Hepatocyte (in vitro differentiated cells): ENCODE measurements around the gene GLRA3. TPM values are rescaled to one million over a fixed set of nuclear protein-coding genes. Genes with fewer than 3 reads are reported as not detected.
"Not testable (repeated sequence)": the region's sequence is repeated elsewhere in the genome, so short reads cannot be mapped to it uniquely, and the experiment has no call there.

Experiments used
- DNase-seq: peaks from one replicate; pipeline ENCODE4 v3.0.0-alpha.2; 2016; ENCODE audit warnings: low spot score
- H2AFZ ChIP-seq: fragments of 200-600 bp; sonication (generic); 2 replicates; pipeline ENCODE4 v1.6.0; 2016; ENCODE audit warnings: antibody characterized with exemption, mild to moderate bottlenecking
- H3K27ac ChIP-seq: fragments of 200-600 bp; sonication (generic); 2 replicates; pipeline ENCODE4 v1.5.1; 2016; ENCODE audit warnings: mild to moderate bottlenecking
- H3K27me3 ChIP-seq: fragments of 200-600 bp; sonication (generic); 2 replicates; pipeline ENCODE4 v1.6.1; 2016
- H3K36me3 ChIP-seq: fragments of 200-600 bp; sonication (generic); replicated peaks from 2 replicates; pipeline ENCODE4 v1.5.1; 2016; ENCODE audit warnings: low read depth; ENCODE audit not compliant: insufficient read depth
- H3K4me1 ChIP-seq: fragments of 200-600 bp; sonication (generic); 2 replicates; pipeline ENCODE4 v1.5.1; 2016; ENCODE audit warnings: mild to moderate bottlenecking, moderate library complexity; ENCODE audit not compliant: insufficient read depth
- H3K4me2 ChIP-seq: fragments of 200-600 bp; sonication (generic); 2 replicates; pipeline ENCODE4 v1.6.0; 2016
- H3K4me3 ChIP-seq: fragments of 200-600 bp; sonication (generic); 2 replicates; pipeline ENCODE4 v1.5.1; 2016; ENCODE audit warnings: mild to moderate bottlenecking
- H3K79me2 ChIP-seq: fragments of 200-600 bp; sonication (generic); 2 replicates; pipeline ENCODE4 v1.6.0; 2017; ENCODE audit warnings: mild to moderate bottlenecking
- H3K9me2 ChIP-seq: fragments of 200-600 bp; sonication (generic); replicated peaks from 2 replicates; pipeline ENCODE4 v1.6.0; 2017; ENCODE audit warnings: mild to moderate bottlenecking; ENCODE audit not compliant: insufficient read depth
- H3K9me3 ChIP-seq: fragments of 200-600 bp; sonication (generic); 2 replicates; pipeline ENCODE4 v1.5.1; 2016; ENCODE audit warnings: low read depth, mild to moderate bottlenecking
- H4K20me1 ChIP-seq: fragments of 200-600 bp; sonication (generic); 2 replicates; pipeline ENCODE4 v1.6.0; 2016; ENCODE audit warnings: mild to moderate bottlenecking; ENCODE audit not compliant: insufficient read depth, poor library complexity, severe bottlenecking
- EZH2 ChIP-seq: fragments of 200-600 bp; sonication (generic); IDR thresholded peaks from 2 replicates; pipeline ENCODE4 v1.6.1; 2016; ENCODE audit warnings: antibody characterized with exemption, mild to moderate bottlenecking, borderline replicate concordance
- EZH2phosphoT487 ChIP-seq: fragments of 200-600 bp; sonication (generic); IDR thresholded peaks from one replicate; pipeline ENCODE4 v1.6.1; 2018; ENCODE audit warnings: antibody characterized with exemption, mild to moderate bottlenecking, low read depth, moderate library complexity; ENCODE audit not compliant: unreplicated experiment, severe bottlenecking
- WGBS: methylation state at CpG from one replicate; pipeline ENCODE4 v1.1.6; 2016; ENCODE audit warnings: low lambda C conversion rate; ENCODE audit errors: missing lambda C conversion rate; 5-methylcytosine and 5-hydroxymethylcytosine counted together
- polyA plus RNA-seq: library from polyadenylated mRNA; unstranded; fragments of >200 nt; fragmentation: Nextera tagmentation; extraction: Ambion mirVana; gene quantifications from 2 replicates; pipeline ENCODE4 v1.2.1, GENCODE V29; 2016
- total RNA-seq: library from RNA; depleted of rRNA; stranded (reverse); fragments of >200 nt; gene quantifications from 2 replicates; pipeline ENCODE4 v1.2.3, GENCODE V29; 2014
- TF ChIP-seq, protein P1 (sequence below): fragments of 200-600 bp; sonication (generic); IDR thresholded peaks from 2 replicates; pipeline ENCODE4 v1.5.1; 2016; ENCODE audit warnings: antibody characterized with exemption, mild to moderate bottlenecking; ENCODE audit not compliant: poor library complexity

Gene GLRA3
- total and polyA plus RNA-seq, 2 experiments from 2014 or later, result 0.10 TPM; not detected in 1

DNA sequence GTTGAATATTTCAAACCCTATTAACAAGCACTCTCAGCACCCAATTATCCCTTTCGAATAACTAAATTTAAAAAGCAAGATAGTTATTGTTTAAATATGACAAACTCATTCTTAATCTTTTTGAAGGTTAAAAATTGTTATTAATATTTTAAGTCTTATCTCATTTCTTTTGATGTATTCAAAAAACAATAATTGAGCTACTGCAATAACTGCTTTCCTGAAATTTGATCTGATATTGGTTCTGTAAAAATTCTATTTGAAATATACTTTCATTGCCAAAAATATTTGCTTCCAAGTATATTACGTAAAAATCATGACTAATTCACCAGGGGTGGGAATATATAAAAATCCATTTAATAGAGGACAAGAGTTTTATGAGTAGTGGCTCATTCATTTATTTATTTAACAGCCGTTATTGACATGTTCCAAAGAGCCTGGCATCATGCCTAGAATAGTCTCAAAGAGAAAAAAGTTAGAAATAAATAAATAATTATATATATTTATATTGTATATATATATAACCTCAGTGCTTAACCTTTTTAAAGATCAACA, 34.4 kb downstream of the GLRA3 start:
- H3K79me2 ChIP-seq, result no peaks in the 10 kb centered on the region
- H3K9me2 ChIP-seq, result no peaks in the 10 kb centered on the region
- DNase-seq, result no peak
- 61% methylated on average over 3 of the region's 3 CpGs for WGBS
- H3K4me1 ChIP-seq, result no peaks in the 10 kb centered on the region
- no peaks in the 10 kb centered on the region for H3K27me3 ChIP-seq
- H3K36me3 ChIP-seq, result no peaks in the 10 kb centered on the region
- no peak overlapping the region for H3K4me3 ChIP-seq
- H4K20me1 ChIP-seq, result no peaks in the 10 kb centered on the region
- no peak overlapping the region for H2AFZ ChIP-seq
- no peaks in the 10 kb centered on the region for H3K9me3 ChIP-seq
- H3K27ac ChIP-seq, result no peak overlapping the region
- H3K4me2 ChIP-seq, result no peak overlapping the region
- TF ChIP-seq EZH2phosphoT487, result no peak
- no peak for TF ChIP-seq EZH2
- TF ChIP-seq, protein P1, sequence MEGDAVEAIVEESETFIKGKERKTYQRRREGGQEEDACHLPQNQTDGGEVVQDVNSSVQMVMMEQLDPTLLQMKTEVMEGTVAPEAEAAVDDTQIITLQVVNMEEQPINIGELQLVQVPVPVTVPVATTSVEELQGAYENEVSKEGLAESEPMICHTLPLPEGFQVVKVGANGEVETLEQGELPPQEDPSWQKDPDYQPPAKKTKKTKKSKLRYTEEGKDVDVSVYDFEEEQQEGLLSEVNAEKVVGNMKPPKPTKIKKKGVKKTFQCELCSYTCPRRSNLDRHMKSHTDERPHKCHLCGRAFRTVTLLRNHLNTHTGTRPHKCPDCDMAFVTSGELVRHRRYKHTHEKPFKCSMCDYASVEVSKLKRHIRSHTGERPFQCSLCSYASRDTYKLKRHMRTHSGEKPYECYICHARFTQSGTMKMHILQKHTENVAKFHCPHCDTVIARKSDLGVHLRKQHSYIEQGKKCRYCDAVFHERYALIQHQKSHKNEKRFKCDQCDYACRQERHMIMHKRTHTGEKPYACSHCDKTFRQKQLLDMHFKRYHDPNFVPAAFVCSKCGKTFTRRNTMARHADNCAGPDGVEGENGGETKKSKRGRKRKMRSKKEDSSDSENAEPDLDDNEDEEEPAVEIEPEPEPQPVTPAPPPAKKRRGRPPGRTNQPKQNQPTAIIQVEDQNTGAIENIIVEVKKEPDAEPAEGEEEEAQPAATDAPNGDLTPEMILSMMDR, result no peak

DNA sequence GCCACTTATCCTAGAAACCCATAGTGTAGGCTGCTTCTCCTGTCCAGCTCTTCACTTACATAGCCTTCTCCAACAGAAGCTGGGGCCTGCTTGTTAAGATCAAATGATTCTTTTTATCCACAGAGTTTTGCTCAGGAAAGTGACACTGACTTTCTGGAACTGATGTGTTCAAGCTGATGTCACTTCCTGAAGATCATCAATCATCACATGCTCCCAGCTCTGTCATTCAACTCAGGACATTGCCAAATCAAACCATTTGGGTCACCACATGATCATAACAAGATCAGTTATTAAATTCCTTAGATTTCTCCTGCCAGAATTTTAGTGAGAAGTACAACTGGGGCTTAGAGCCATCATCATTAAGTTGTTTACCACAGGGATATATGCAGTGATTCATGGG, 39.4 kb downstream of the GLRA3 start:
- DNase-seq, result no peak
- no peaks in the 10 kb centered on the region for H3K9me2 ChIP-seq
- no peak overlapping the region for H3K4me2 ChIP-seq
- H3K79me2 ChIP-seq, result no peaks in the 10 kb centered on the region
- H3K27me3 ChIP-seq, result no peaks in the 10 kb centered on the region
- TF ChIP-seq EZH2, result no peak
- TF ChIP-seq, protein P1, result no peak
- TF ChIP-seq EZH2phosphoT487, result no peak
- H3K4me3 ChIP-seq, result no peak overlapping the region
- no peak overlapping the region for H2AFZ ChIP-seq
- H3K9me3 ChIP-seq, result no peaks in the 10 kb centered on the region
- H4K20me1 ChIP-seq, result no peaks in the 10 kb centered on the region
- H3K27ac ChIP-seq, result no peak overlapping the region
- H3K36me3 ChIP-seq, result no peaks in the 10 kb centered on the region
- no peaks in the 10 kb centered on the region for H3K4me1 ChIP-seq

DNA sequence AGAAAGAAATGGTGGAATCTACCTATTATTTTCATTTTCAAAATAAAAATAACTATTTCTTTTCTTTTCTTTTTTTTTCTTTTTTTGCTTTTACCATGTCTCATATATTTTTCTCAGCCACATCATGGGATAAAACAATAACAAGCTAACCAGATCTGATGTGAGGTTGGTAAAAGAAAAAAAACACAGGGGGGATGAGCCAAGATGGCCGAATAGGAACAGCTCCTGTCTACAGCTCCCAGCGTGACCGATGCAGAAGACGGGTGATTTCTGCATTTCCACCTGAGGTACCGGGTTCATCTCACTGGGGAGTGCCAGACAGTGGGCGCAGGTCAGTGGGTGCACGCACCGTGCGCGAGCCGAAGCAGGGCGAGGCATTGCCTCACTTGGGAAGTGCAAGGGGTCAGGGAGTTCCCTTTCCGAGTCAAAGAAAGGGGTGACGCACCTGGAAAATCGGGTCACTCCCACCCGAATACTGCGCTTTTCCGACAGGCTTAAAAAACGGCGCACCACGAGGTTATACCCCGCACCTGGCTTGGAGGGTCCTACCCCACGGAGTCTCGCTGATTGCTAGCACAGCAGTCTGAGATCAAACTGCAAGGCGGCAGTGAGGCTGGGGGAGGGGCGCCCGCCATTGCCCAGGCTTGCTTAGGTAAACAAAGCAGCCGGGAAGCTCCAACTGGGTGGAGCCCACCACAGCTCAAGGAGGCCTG, 50.6 kb downstream of the GLRA3 start:
- H3K9me3 ChIP-seq, H3K27ac ChIP-seq, H3K27me3 ChIP-seq, H3K9me2 ChIP-seq, H3K4me1 ChIP-seq, H3K4me3 ChIP-seq, H3K4me2 ChIP-seq, DNase-seq, H3K36me3 ChIP-seq, H2AFZ ChIP-seq, H4K20me1 ChIP-seq, H3K79me2 ChIP-seq: not testable (repeated sequence)
- WGBS, result 85% methylated on average over 27 of the region's 28 CpGs

DNA sequence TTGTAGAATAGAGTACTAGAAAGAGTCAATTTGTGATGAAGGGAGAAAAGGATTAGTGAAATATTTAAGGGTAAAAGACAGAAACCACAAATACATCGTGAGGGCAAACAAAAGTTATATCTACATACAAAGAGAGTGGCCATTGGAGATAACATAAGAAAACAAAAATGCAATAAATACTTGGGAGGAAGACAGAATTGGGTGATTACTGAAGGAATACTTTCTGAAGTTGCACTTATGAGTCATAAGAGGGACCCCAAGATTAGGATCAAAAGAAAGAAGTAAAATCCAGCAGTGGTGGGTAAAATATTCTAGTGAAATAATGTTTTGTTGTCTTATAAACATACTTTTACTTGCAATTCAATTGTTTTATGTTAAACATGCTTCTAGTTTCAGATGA, 53.7 kb downstream of the GLRA3 start:
- no peak for DNase-seq
- Histone ChIP-seq H3K27ac (no peak overlapping the region), H3K79me2 (no peaks in the 10 kb centered on the region), H3K27me3 (no peaks in the 10 kb centered on the region), H2AFZ (no peak overlapping the region), H3K9me3 (no peaks in the 10 kb centered on the region), H4K20me1 (no peaks in the 10 kb centered on the region), H3K4me3 (no peak overlapping the region), H3K4me1 (no peaks in the 10 kb centered on the region), H3K4me2 (no peak overlapping the region), H3K9me2 (no peaks in the 10 kb centered on the region), H3K36me3 (no peaks in the 10 kb centered on the region)
- TF ChIP-seq, protein P1, result no peak
- TF ChIP-seq EZH2phosphoT487 (no peak), EZH2 (no peak)
- 0% methylated on average over 1 of the region's 1 CpG for WGBS
